ENCODE results near the gene DDC.

DNA sequence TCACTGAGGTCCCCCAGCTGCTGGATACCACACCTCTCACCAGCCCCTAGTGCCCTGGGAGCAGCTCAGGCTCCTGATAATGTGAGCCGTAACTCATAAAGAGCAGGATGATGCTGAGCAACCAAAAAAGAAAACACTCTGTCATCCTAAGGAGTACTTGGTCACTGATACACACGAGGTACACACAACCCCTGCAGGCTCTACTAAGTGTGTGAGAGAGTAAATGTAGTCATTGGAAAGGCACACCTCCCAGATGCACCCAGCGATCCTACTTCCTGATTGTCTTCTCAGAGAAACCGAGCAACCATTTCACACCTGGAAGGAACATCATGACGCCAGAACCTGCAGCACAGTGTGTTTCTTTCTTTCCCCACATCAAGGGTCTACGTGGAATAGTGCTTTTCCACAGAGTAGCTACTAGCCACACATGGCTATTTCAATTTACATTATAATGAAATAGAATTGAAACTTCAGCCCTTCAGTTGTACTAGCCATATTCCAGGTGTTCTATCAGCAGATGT, 149.3 kb downstream of the DDC start:
- TF ChIP-seq, protein P1, sequence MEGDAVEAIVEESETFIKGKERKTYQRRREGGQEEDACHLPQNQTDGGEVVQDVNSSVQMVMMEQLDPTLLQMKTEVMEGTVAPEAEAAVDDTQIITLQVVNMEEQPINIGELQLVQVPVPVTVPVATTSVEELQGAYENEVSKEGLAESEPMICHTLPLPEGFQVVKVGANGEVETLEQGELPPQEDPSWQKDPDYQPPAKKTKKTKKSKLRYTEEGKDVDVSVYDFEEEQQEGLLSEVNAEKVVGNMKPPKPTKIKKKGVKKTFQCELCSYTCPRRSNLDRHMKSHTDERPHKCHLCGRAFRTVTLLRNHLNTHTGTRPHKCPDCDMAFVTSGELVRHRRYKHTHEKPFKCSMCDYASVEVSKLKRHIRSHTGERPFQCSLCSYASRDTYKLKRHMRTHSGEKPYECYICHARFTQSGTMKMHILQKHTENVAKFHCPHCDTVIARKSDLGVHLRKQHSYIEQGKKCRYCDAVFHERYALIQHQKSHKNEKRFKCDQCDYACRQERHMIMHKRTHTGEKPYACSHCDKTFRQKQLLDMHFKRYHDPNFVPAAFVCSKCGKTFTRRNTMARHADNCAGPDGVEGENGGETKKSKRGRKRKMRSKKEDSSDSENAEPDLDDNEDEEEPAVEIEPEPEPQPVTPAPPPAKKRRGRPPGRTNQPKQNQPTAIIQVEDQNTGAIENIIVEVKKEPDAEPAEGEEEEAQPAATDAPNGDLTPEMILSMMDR (optimal IDR thresholded peaks at IDR 0.05 in 1 of 3, IDR thresholded peaks at IDR 0.05 in 1 of 3, conservative IDR thresholded peaks at IDR 0.05 in 1 of 3; ENCODE audit: extremely low read depth in 1 of 3, insufficient read depth in 2 of 3, low read length in 3 of 3), result no peak
- TF ChIP-seq EZH2 (IDR thresholded peaks at IDR 0.05; ENCODE audit: low read length), result no peak

All from keratinocyte (primary cell).